GM23338 (cell line): ENCODE data around the gene PRR11. TPM values are rescaled to one million over a fixed set of nuclear protein-coding genes. Genes with fewer than 3 reads are reported as not detected.
A peak's percentile ranks its signal among the peaks of the same experiment; 100 is the strongest.

Source experiments
- CREB1 ChIP-seq: fragments of 250-450 bp; sonication (Bioruptor Pico); IDR thresholded peaks from 2 replicates; pipeline ENCODE4 v1.5.0; 2020; ENCODE audit warnings: low read depth, mild to moderate bottlenecking, moderate library complexity
- JUNB ChIP-seq: IDR thresholded peaks from one replicate; pipeline ENCODE4 v1.6.1; 2016; ENCODE audit warnings: antibody characterized with exemption; ENCODE audit not compliant: unreplicated experiment
- ZNF331 ChIP-seq: fragments of 250-450 bp; sonication (Bioruptor Pico); IDR thresholded peaks from 2 replicates; pipeline ENCODE4 v1.5.0; 2020; ENCODE audit warnings: low read depth, mild to moderate bottlenecking, moderate library complexity
- polyA plus RNA-seq: library from polyadenylated mRNA; unstranded; fragments of >200 nt; fragmentation: Nextera tagmentation; extraction: Ambion mirVana; gene quantifications from 2 replicates; pipeline ENCODE4 v1.2.1, GENCODE V29; 2016
- total RNA-seq: library from RNA; depleted of rRNA; stranded (reverse); fragments of >200 nt; shearing (Covaris generic); gene quantifications from 2 replicates; pipeline ENCODE4 v1.2.3, GENCODE V29; 2014
- TF ChIP-seq, protein P1 (sequence below): fragments of 250-450 bp; sonication (Bioruptor Pico); IDR thresholded peaks from 2 replicates; pipeline ENCODE4 v1.5.0; 2020; ENCODE audit warnings: mild to moderate bottlenecking, moderate library complexity
- TF ChIP-seq, protein P2 (sequence below): IDR thresholded peaks from one replicate; pipeline ENCODE4 v1.6.1; 2018; ENCODE audit warnings: antibody characterized with exemption; ENCODE audit not compliant: unreplicated experiment

The PRR11 gene
- total and polyA plus RNA-seq, 2 experiments from 2014 or later: 42.7 to 55.9 TPM

DNA sequence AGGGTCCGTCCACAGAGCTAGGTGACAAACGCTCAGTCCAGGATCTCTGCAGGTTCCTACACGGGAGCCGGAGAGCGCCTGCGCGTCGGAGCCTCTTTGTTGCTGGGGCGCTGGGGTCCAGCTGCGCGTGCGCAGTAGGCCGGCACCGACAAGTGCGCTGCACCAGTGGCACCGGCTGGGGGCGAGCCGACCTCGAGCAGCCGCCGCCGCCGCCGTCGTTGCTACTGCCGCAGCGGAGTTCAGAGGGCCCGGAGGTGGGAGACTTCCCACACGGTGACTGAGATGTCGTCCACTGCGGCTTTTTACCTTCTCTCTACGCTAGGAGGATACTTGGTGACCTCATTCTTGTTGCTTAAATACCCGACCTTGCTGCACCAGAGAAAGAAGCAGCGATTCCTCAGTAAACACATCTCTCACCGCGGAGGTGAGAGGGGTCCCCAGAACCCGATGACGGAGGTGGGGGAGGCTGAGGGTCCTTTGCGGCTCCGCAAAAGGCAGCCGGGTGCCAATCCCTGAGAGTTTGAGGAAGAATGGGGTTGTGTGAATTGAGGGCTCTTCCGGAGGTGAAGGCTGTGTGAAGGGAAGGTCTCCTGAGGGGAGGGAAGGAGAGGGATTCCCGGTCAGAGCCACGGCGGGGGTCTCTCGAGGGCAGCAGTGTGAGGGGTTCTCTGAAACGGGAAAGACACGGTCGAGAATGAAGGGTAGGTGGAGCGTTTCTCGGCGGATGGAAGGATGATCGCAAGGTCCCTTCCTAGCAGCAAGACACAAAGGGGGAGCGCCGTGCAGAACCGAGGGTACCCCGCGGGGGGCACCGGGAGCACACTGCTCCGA, 65.0 kb downstream of the PRR11 start, which contains the start of gene GDPD1 (continued):
- TF ChIP-seq, protein P1, sequence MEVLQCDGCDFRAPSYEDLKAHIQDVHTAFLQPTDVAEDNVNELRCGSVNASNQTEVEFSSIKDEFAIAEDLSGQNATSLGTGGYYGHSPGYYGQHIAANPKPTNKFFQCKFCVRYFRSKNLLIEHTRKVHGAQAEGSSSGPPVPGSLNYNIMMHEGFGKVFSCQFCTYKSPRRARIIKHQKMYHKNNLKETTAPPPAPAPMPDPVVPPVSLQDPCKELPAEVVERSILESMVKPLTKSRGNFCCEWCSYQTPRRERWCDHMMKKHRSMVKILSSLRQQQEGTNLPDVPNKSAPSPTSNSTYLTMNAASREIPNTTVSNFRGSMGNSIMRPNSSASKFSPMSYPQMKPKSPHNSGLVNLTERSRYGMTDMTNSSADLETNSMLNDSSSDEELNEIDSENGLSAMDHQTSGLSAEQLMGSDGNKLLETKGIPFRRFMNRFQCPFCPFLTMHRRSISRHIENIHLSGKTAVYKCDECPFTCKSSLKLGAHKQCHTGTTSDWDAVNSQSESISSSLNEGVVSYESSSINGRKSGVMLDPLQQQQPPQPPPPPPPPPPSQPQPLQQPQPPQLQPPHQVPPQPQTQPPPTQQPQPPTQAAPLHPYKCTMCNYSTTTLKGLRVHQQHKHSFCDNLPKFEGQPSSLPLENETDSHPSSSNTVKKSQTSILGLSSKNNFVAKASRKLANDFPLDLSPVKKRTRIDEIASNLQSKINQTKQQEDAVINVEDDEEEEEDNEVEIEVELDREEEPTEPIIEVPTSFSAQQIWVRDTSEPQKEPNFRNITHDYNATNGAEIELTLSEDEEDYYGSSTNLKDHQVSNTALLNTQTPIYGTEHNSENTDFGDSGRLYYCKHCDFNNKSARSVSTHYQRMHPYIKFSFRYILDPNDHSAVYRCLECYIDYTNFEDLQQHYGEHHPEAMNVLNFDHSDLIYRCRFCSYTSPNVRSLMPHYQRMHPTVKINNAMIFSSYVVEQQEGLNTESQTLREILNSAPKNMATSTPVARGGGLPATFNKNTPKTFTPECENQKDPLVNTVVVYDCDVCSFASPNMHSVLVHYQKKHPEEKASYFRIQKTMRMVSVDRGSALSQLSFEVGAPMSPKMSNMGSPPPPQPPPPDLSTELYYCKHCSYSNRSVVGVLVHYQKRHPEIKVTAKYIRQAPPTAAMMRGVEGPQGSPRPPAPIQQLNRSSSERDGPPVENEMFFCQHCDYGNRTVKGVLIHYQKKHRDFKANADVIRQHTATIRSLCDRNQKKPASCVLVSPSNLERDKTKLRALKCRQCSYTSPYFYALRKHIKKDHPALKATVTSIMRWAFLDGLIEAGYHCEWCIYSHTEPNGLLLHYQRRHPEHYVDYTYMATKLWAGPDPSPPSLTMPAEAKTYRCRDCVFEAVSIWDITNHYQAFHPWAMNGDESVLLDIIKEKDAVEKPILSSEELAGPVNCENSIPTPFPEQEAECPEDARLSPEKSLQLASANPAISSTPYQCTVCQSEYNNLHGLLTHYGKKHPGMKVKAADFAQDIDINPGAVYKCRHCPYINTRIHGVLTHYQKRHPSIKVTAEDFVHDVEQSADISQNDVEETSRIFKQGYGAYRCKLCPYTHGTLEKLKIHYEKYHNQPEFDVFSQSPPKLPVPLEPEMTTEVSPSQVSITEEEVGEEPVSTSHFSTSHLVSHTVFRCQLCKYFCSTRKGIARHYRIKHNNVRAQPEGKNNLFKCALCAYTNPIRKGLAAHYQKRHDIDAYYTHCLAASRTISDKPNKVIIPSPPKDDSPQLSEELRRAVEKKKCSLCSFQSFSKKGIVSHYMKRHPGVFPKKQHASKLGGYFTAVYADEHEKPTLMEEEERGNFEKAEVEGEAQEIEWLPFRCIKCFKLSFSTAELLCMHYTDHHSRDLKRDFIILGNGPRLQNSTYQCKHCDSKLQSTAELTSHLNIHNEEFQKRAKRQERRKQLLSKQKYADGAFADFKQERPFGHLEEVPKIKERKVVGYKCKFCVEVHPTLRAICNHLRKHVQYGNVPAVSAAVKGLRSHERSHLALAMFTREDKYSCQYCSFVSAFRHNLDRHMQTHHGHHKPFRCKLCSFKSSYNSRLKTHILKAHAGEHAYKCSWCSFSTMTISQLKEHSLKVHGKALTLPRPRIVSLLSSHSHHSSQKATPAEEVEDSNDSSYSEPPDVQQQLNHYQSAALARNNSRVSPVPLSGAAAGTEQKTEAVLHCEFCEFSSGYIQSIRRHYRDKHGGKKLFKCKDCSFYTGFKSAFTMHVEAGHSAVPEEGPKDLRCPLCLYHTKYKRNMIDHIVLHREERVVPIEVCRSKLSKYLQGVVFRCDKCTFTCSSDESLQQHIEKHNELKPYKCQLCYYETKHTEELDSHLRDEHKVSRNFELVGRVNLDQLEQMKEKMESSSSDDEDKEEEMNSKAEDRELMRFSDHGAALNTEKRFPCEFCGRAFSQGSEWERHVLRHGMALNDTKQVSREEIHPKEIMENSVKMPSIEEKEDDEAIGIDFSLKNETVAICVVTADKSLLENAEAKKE (CRISPR knock-in tag): no peak
- TF ChIP-seq, protein P2, sequence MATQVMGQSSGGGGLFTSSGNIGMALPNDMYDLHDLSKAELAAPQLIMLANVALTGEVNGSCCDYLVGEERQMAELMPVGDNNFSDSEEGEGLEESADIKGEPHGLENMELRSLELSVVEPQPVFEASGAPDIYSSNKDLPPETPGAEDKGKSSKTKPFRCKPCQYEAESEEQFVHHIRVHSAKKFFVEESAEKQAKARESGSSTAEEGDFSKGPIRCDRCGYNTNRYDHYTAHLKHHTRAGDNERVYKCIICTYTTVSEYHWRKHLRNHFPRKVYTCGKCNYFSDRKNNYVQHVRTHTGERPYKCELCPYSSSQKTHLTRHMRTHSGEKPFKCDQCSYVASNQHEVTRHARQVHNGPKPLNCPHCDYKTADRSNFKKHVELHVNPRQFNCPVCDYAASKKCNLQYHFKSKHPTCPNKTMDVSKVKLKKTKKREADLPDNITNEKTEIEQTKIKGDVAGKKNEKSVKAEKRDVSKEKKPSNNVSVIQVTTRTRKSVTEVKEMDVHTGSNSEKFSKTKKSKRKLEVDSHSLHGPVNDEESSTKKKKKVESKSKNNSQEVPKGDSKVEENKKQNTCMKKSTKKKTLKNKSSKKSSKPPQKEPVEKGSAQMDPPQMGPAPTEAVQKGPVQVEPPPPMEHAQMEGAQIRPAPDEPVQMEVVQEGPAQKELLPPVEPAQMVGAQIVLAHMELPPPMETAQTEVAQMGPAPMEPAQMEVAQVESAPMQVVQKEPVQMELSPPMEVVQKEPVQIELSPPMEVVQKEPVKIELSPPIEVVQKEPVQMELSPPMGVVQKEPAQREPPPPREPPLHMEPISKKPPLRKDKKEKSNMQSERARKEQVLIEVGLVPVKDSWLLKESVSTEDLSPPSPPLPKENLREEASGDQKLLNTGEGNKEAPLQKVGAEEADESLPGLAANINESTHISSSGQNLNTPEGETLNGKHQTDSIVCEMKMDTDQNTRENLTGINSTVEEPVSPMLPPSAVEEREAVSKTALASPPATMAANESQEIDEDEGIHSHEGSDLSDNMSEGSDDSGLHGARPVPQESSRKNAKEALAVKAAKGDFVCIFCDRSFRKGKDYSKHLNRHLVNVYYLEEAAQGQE: no peak
- TF ChIP-seq JUNB (no peak), ZNF331 (no peak), CREB1 (CRISPR knock-in tag) (peak; percentile 46)
